Activated CD4-positive, alpha-beta T cell treated with anti-CD3 and anti-CD28 coated beads for 4 hours (primary cell): ENCODE results near the gene AHDC1.
"Not testable (repeated sequence)": the region's sequence is repeated elsewhere in the genome, so short reads cannot be mapped to it uniquely, and the experiment has no call there.

ENCODE experiments used
- DNase-seq, 2 donors: peaks; one replicate each; pipeline ENCODE4 v3.0.0-alpha.2; 2020

The AHDC1 gene

GRCh38 chr1:27603681-27604578, at the start of gene AHDC1:
Gene AHDC1, minus strand, starts transcription at chr1:27604144. Its CDS starts 52,029 bp downstream, at chr1:27552115.
- peak; percentile 87 to 89 for DNase-seq

- DNase-seq, result no peak
Measured at GRCh38 chr1:27652111-27652864, 48.3 kb upstream of the AHDC1 start.

- DNase-seq, result no peak
Measured at GRCh38 chr1:27650539-27651175, 46.7 kb upstream of the AHDC1 start.

- DNase-seq, result no peak
Measured at GRCh38 chr1:27650171-27650538, 46.2 kb upstream of the AHDC1 start.

- no peak for DNase-seq
Measured at GRCh38 chr1:27649306-27649635, 45.3 kb upstream of the AHDC1 start.

- DNase-seq, result no peak
Measured at GRCh38 chr1:27648602-27649305, 44.8 kb upstream of the AHDC1 start.

GRCh38 chr1:27647328-27647727, 43.4 kb upstream of the AHDC1 start:
- DNase-seq, result no peak

GRCh38 chr1:27646676-27647075, 42.7 kb upstream of the AHDC1 start:
- DNase-seq, result no peak

GRCh38 chr1:27645071-27645415, 41.1 kb upstream of the AHDC1 start:
- DNase-seq, result no peak

- DNase-seq, result no peak
Measured at GRCh38 chr1:27644369-27645070, 40.6 kb upstream of the AHDC1 start.

- DNase-seq, result peak; percentile 72
Measured at GRCh38 chr1:27643600-27644368, 39.8 kb upstream of the AHDC1 start.

GRCh38 chr1:27640514-27640913, 36.6 kb upstream of the AHDC1 start:
- DNase-seq, result not testable (repeated sequence)

- DNase-seq, result no peak
Measured at GRCh38 chr1:27638805-27639204, 34.9 kb upstream of the AHDC1 start.

- DNase-seq, result no peak
Measured at GRCh38 chr1:27638047-27638734, 34.2 kb upstream of the AHDC1 start.

GRCh38 chr1:27635396-27636142, 31.6 kb upstream of the AHDC1 start:
- DNase-seq, result no peak

GRCh38 chr1:27634985-27635367, 31.0 kb upstream of the AHDC1 start, which contains the start of gene FGR:
Gene FGR, minus strand, starts transcription at chr1:27635185. Its CDS starts 11,269 bp downstream, at chr1:27623916.
- DNase-seq, result no peak

GRCh38 chr1:27634177-27634984, 30.4 kb upstream of the AHDC1 start:
- peak in 1 of 2 donors; percentile 45 for DNase-seq

GRCh38 chr1:27633640-27634176, 29.8 kb upstream of the AHDC1 start:
- no peak for DNase-seq

- DNase-seq, result no peak
Measured at GRCh38 chr1:27633298-27633610, 29.3 kb upstream of the AHDC1 start.
